GM18907 (cell line): ENCODE results near the gene TACSTD2.
"Not testable (repeated sequence)": the region's sequence is repeated elsewhere in the genome, so short reads cannot be mapped to it uniquely, and the experiment has no call there.

Experiments
- ATAC-seq: cut with Tn5 transposase; IDR thresholded peaks from one replicate; pipeline ENCODE4 v1.9.1; 2021; ENCODE audit warnings: mild to moderate bottlenecking, moderate library complexity; ENCODE audit not compliant: unreplicated experiment

Gene TACSTD2

DNA sequence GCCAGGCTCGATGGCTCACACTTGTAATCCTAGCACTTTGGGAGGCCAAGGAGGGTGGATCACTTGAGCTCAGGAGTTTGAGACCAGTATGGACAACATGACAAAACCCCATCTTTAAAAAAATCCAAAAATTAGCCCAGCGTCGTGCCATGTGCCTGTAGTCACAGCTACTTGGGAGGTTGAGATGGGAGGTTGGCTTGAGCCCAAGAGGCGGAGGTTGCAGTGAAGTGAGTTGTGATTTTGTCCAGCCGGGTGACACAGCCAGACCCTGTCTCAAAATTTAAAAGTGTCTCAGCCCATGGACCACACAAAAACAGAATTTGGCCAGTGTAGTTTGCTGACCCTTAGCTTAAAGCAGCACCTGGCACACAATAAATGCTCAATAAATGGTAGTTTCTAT lies 11.3 kb upstream of the TACSTD2 start:
- no peak for ATAC-seq

DNA sequence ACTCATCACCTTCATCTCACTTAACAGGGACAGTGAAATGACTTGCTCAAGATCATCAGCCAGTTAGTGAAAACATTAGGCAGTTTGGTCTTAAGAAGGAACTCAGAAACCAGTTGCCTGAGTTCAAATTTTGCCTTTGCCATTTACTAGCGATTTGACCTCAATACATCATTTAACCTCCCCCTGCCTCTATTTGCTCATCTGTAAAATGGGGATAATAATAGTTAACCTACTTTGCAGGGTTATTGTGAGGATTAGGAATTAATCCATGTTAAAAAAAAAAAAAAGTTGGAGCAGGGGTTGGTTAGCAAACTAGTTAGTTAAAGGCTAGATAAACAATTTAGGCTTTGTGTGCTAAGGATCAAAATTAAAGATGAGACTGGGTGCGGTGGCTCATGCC lies 10.6 kb upstream of the TACSTD2 start:
- ATAC-seq, result no peak

DNA sequence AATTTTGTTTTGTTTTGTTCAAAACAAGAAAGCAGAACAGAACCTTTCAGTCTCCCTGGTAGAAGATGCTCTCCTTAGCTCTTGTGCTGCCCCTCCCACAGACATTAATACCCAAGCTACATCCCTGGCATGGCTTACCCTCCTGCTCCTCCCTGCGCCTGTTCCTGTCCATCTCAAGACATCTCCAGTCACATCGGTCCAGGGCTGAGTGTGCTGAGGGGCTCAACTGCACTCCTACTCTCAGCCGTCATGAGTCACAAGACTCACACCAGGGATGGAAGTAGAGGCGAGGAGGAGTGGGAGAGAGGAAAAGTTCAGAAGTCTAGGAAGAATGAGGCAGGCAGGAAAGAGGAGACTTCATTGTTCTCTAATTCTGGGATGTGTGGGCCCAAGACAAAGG lies 9.2 kb upstream of the TACSTD2 start:
- no peak for ATAC-seq

DNA sequence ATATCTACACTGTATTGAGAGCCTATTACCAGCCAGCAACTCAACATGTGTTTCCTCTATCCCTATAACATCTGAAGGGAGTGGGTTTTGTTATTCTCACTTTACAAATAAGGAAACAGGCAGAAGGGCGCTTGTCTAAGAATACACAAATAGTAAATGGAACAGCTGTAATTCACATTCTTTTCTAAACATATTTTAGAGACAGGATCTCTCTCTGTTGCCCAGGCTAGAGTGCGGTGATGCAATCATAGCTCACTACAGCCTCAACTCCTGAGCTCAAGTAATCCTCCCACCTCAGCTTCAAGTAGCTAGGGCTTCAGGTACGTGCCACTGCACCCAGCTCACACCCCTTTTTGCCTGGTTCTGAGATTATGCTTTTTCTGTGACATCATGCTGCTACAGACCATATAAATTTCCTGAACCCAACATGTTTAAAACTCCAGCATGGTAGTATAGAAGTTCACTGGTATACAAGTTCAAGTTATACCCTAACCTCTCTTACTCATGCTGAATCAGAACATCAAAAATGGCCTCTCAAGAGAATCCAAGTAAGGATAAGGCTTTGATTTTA lies 8.6 kb upstream of the TACSTD2 start:
- no peak for ATAC-seq

DNA sequence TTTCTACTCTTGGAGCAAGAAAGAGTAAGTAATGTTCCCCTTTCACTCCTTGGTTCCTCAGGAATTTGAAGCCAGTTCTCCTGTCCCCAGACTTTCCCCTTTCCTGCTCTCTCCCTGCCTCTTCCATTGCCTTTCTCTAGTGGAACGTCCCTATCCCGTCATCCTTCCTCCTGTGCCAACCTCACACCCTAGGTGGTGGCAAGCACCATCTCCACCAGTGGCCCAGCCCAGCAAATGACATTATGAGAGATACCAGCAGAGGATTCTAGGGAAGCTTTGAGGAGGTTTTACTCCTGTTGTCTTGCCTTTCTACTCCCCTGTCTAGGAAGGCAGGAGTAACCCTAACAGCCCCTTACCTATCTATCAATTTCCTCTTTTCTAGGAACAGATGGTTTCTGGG lies 8.1 kb upstream of the TACSTD2 start:
- no peak for ATAC-seq

DNA sequence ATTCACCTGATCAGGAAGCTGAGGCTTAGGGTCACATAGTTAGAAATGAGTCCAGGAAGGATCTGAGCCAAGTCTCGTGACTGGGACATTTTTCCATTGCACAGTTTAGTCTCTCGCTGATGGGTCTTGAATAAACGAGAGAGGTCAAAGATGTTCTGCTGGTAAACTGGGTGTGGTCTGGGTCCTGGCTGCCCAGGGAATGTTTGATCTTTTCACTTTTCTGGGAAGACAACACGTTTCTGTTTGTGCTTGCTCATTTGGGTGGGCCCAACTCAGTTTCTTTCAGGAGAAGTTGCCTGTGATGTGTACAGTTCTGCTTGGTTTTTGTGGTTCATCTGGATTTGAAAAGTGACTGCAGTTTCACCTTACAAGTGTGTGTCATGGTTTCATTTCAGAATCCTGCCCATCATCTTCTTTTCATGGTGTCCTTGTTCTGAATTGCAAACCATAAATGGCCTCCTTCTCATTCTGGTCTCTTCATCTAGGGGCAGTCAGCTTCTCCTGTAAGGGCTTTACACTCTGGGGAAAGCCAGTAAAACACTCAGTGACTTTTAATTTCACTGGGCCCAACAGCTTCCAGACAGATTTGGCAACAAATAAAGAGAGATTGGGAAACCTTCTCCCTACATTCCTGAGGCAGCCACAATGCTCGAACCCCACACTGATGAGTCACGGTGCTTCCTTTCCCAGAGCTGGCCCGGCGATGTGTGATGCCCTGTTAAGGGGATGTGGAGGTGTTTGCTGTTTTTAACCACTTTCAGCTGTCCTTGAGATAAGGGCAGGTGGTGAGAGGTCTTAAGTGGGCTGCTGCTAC lies 7.2 kb upstream of the TACSTD2 start:
- peak; percentile 76 for ATAC-seq

DNA sequence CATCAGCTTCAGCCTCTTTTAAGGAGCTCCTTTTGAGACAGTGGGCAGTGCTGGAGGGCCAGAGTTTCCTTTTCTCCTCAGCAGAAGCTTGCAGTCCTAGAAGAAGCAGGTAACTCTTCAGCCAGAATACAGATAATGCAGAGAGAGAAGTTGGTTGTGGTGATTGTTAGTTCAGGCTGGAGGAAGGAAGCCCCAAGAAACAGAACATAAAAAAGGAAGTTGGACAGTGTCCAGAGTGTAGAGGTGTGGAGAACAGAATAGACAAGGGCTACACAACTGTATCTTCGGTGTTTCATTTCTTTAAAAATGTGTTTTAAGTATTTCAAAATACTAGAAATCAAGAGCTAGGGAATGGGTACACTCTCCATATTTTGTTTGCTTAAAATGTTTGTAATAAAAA lies 6.4 kb upstream of the TACSTD2 start:
- no peak for ATAC-seq

DNA sequence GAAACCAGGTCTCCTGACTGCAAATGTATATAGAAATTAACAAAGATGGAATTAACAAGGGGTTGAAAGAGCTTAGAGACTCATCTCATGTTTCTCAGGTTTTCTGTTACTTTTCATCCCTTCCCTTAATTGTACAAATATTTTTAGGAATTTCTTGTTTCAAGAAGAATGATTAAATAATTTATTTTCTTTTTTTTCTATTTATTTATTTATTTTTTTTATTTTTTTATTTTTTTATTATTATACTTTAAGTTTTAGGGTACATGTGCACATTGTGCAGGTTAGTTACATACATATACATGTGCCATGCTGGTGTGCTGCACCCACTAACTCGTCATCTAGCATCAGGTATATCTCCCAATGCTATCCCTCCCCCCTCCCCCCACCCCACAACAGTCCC lies 5.1 kb upstream of the TACSTD2 start:
- not testable (repeated sequence) for ATAC-seq

DNA sequence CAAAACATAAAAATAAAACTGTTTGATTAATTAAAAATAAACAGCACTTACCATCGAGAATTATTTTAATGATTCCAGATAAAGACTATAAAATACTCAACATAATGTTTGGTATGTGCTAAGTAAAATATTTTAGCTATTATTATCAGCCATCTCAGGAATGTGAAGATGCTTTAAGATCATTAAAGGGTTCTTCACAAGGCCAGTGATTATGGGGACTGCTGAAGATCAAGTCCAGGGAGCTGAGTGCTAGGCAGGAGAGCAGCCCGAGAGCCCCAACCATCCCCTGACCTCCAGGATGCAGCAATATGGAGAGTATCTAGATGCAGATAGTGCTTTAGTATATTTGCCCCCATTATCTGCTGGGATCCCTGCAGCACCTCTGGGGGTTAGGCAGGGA lies 4.6 kb upstream of the TACSTD2 start:
- ATAC-seq, result no peak

DNA sequence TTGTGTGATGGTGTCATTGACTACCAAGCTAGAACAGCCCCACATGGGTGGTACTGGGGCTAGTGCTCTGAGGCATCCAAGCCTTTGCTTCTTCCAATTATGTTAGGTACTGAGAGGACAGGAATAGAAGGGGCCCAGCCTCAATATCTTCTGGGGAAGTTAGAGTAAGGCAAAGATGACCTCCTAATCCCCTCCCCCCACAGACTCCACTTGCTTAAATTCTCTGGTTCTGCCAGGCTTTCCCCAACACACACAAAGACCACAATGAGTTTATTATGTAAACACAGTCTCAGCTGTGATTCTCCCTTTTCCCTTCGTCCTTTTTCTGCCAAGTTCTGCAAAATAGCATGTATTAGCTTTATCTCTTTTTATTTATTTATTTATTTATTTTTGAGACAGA lies 3.1 kb upstream of the TACSTD2 start:
- ATAC-seq, result no peak

DNA sequence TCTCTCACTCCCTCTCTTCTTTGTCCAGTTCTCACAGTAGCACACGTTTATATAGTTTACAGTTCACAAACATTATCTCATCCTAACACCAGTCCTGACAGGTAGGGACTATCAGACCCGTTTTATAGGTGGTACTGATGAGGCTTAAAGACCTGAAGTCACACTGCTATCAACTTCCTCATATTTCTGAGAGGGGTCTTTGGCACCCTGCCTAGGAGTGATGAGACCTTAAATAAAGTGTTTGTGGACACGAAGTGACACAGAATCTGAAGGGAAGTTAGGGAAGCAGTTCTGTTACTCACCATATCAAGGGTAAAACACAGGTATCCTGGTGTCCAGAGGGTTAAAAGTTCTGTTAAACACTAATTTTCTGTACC lies 590 bp upstream of the TACSTD2 start:
- no peak for ATAC-seq

DNA sequence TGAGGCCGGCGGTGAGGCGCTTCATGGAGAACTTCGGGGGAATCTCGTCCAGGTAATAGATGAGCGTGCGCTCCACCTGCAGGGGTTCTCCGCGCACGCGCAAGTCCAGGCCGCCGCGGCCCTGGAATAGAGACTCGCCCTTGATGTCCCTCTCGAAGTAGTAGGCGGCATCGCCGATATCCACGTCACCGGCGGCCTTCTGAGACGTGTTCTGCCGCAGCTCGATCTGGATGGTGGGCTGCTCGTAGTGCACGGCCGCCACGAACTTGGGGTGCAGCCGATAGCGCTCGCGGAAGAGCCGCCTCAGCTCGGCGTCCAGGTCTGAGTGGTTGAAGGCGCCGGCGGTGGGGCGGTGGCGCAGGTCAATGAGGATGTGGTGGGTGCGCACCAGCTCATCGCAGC lies 726 bp downstream of the TACSTD2 start:
- ATAC-seq, result no peak

DNA sequence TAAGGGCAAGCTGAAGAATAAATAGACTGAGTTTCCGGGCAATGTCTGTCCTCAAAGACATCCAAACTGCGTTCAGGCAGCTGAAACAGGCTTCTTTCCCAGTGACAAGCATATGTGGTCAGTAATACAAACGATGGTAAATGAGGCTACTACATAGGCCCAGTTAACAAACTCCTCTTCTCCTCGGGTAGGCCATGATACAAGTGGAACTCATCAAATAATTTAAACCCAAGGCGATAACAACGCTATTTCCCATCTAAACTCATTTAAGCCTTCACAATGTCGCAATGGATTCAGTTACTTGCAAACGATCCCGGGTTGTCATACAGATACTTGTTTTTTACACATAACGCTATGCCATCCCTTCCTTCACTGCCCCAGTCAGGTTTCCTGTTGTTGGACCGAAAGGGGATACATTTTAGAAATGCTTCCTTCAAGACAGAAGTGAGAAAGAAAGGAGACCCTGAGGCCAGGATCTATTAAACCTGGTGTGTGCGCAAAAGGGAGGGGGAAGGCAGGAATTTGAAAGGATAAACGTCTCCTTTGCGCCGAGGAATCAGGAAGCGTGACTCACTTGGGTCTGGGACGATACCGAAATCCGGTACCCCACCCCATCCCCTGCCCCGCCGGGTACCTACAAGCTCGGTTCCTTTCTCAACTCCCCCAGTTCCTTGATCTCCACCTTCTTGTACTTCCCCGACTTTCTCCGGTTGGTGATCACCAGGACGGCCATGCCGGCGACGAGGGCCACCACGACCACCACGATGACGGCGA lies 1.3 kb downstream of the TACSTD2 start:
- ATAC-seq, result no peak

DNA sequence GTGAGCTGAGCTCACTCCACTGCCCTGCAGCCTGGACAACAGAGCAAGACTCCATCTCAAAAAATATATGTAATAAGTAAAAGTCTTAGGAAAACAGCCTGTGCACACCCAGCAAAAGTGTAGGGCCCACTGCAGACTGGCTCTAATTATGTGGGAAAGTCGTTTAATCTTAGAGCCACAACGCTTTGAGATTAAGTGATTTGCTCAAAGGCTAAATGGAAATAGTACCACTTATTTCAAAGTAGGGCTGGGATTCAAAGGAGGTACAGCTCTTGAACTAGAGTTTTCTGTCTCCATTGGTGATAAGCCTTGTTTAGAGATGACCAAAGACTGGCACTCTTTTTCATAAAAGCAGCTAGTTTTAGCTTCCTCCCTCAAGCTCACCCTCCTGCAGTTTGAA lies 2.2 kb downstream of the TACSTD2 start:
- no peak for ATAC-seq

DNA sequence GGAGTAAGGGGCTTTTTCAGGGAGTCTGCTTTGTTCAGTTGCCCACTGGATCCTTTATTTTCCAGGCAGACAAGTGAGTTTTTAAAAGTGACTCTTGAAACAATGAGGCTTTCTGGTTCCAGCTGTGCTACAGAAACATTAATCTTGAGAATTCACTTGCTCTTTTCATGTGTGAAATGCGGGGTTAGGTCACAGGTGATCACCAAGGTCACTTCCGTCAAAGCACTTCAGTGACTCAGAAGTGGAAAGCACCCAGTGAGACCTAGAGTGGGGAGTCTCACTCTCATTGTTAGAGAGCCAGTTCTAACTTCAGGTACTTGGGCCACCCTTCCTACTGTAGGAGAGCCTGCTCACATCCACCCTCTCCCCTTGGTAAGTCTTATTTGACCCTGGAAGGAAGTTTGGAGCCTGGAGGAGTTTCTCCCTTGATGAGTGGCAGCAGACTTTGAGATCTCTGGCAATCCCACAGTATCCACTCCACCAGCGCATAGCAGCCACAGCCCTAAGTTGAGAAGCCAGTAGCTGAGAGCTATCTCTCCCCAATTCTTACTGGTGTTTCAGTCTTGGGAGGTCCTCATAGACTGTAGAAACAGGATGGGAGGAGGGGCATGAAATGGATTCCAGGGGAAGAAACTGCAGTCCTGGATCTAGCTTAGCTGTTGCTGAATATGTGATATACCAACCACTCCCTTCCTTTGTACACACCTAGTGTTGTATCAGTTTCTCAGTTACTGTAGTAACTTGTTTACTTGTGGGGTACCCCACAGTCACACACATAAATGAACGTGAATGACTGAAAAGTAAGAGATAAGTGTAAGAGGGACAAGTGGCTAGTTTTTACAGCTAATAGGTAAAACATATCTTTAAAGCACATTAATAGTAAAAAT lies 3.1 kb downstream of the TACSTD2 start:
- peak; percentile 97 for ATAC-seq

DNA sequence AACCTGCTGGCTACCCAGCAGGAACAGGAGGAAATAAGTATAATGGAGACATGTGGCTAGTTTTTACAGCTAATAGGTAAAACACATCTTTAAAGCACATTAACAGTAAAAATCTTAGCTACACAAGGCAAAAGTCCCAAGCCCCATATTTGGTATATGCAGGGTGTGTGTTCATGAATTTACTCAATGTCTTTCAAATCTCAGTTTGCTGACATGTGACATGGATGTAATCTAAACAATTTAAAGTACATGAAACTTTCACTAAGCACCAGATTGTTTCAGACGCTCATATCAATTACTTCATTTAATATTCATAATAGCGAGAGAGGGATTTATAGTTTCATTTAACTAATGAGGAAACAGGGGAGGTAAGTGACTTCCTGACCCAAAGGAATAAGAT lies 3.9 kb downstream of the TACSTD2 start:
- no peak for ATAC-seq

DNA sequence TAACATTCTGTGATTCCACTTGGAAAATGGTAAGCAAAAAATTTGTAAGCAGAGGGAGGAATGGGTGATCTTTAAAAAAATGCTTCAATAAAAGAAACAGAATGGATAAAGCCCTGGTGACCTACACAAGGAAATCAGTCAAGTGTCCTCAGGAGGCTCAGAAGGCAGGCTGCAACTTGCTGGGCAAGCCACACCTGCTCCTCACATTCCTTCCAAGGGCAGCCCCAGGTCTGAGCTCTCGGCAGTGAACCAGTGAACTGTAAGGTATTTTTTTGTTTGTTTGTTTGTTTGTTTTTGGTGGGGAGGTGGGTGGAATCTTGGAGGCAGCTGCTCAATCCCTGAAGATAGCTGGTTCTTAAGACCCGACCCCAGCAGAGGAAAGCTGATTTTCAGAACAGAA lies 4.4 kb downstream of the TACSTD2 start:
- no peak for ATAC-seq

DNA sequence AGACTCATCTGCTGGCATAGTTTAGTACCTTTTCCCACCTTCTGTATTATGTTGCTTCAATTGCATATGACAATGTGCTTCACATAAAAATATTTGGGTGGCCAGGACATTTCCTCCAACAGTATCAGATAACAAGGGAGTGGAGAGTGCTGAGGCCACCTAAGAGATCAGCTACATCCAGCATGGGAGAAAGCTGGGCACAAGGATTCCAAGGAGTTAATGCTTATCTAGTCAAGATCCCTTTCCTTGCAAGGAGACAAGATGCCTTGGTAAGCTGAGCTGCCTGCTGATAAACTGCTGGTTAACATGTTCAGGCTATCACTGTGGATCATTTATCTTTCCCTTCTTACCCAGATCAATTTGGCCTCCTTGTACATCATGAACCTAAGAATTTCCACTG lies 5.4 kb downstream of the TACSTD2 start:
- no peak for ATAC-seq

DNA sequence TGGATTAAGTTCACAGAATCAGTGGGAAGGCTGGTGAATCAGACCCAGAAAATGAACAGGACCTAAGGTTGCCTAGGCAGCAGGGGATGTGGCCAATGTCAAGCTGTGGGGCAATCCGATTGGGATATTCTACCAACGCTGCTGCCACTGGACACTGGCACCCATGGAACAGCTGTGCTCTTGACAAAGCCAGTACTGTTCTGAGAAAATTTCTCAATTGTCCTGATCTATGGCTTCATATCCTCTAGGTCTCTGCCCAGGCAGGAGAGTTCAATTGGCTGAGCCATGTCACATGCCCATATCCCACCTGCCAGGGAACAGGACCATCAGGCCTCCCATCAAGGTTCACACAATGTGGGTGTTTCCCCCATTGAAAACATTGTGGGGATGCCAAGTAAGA lies 6.2 kb downstream of the TACSTD2 start:
- no peak for ATAC-seq

DNA sequence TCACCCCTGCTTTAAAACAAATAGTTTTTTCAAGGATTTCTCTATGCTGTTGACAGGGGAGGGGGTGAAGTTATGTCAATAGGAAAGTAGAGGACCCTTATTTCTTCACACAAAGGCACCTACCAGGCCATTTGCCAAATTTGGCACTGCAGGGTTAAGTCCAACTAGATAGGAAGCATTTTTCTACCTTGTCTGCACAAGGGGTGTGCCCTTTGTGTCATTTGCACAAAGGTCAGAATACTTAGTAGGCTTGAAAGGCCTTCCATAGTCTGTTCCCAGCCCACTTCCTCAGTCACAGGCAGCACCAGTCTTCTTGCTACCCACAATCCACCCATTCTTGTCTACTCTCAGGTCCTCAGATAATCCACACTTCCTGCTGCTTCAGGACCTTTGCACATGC lies 7.0 kb downstream of the TACSTD2 start:
- no peak for ATAC-seq

DNA sequence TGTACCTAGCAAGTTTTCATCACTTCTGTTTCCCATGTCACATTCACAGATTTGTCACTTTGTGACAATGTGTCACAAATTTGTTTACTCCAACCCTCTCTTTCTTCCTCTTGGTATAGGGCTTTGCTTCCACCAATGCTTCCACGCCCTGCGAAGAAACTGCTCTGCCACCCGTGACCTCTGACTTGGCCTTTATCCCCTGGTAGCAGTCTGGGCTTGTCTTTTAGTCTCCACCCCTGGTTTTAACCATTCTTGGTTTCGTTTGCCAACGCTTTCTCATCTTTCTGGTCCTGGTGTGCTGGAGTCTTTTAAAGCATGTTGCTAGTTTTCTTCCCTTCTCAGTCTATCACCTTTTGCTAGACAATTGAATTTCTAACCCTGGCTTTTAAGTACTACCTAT lies 8.1 kb downstream of the TACSTD2 start:
- no peak for ATAC-seq
